ENCODE measurements around the gene BANP. TPM values are rescaled to one million over a fixed set of nuclear protein-coding genes. Genes with fewer than 3 reads are reported as not detected.
"Not testable (repeated sequence)": the region's sequence is repeated elsewhere in the genome, so short reads cannot be mapped to it uniquely, and the experiment has no call there.

BANP gene
- total RNA-seq, 4 donors from 2014 or later: 18.9 to 33.6 (median 28.2) TPM

GRCh38 chr16:88108762-88109161 lies 157.5 kb downstream of the BANP start:
- no peak for DNase-seq (ENCODE audit: extremely low spot score)
- WGBS: 92% methylated on average over 5 of the region's 12 CpGs
- no peak overlapping the region for H3K27ac ChIP-seq (replicated peaks in 1 of 4)
- H3K9me3 ChIP-seq: no peaks in the 10 kb centered on the region
- peaks cover 0 to 5% (median 0%) of the 10 kb centered on the region in 4 donors for H3K27me3 ChIP-seq
- intact Hi-C loops (cut with DNase I): no loop called here
- no peak overlapping the region for H3K4me3 ChIP-seq
- peaks cover 0 to 6% (median 3%) of the 10 kb centered on the region in 4 donors for H3K4me1 ChIP-seq
- H3K36me3 ChIP-seq: no peaks in the 10 kb centered on the region
- TF ChIP-seq POLR2A (IDR thresholded peaks at IDR 0.05; ENCODE audit: low read depth) (no peak), POLR2AphosphoS5 (IDR thresholded peaks at IDR 0.05) (no peak), EP300 (IDR thresholded peaks at IDR 0.05) (no peak), CTCF (IDR thresholded peaks at IDR 0.05) (no peak)

- H3K4me3 ChIP-seq; intact Hi-C loops (cut with DNase I): not testable (repeated sequence)
Observed at GRCh38 chr16:88109726-88110621, 158.7 kb downstream of the BANP start.

GRCh38 chr16:88110875-88111494 lies 159.8 kb downstream of the BANP start:
- H3K36me3 ChIP-seq; H3K9me3 ChIP-seq; H3K4me3 ChIP-seq; intact Hi-C loops (cut with DNase I); H3K4me1 ChIP-seq; H3K27ac ChIP-seq (replicated peaks in 1 of 4); DNase-seq (ENCODE audit: extremely low spot score): not testable (repeated sequence)
- WGBS: 70% methylated on average over 7 of the region's 21 CpGs
- H3K27me3 ChIP-seq: peaks cover 0 to 23% (median 0%) of the 10 kb centered on the region in 4 donors

More at GRCh38 chr16:88109726-88110621, 158.7 kb downstream of the BANP start:
- not testable (repeated sequence) for H3K27ac ChIP-seq (replicated peaks in 1 of 4); DNase-seq (ENCODE audit: extremely low spot score); H3K9me3 ChIP-seq; H3K36me3 ChIP-seq; H3K4me1 ChIP-seq
- H3K27me3 ChIP-seq: peaks cover 0 to 15% (median 0%) of the 10 kb centered on the region in 4 donors
- WGBS: 73% methylated on average over 17 of the region's 28 CpGs

DNA sequence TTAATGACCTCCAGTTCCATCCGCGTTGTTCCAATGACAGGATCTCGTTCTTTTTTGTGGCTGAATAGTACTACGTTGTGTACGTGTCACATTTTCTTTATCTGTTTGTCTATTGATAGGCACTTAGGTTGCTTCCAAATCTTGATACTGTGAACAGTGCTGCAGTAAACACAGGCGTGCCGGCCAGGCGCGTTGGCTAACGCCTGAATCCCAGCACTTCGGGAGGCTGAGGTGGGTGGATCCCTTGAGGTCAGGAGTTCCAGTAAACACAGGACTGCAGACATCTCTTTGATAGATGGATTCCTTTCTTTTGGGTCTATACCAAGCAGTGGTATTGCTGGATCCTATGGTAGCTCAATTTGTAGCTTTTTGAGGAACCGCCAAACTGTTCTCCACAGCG lies 160.7 kb downstream of the BANP start:
- H3K27ac ChIP-seq (replicated peaks in 1 of 4); H3K9me3 ChIP-seq; intact Hi-C loops (cut with DNase I); H3K4me1 ChIP-seq; H3K36me3 ChIP-seq; DNase-seq (ENCODE audit: extremely low spot score); H3K4me3 ChIP-seq: not testable (repeated sequence)
- WGBS: 84% methylated on average over 13 of the region's 13 CpGs
- peaks cover 0 to 33% (median 0%) of the 10 kb centered on the region in 4 donors for H3K27me3 ChIP-seq

DNA sequence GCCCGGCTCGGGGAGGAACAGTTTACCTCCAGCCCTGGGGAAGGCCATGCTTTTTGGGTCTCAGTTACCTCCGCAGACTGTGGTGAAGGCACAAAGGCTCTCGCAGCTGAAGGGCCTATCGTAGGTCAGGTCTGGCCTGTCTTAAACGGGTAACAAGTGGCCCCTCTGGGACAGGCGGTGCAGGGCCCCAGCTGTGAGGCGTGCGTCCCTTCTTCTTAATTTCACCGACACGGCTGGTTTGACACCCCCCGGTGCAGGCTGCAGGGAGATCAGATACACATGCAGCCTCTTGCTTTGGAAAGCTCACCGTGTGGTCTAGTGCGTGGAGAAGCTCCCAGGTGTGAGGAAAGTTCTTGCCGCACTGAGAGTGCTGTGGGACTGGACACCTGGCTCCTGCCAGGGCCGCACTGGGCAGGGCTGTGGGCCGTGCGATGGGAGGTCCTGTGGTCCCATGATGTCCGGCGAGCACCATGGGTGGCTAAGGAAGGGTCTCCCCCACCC lies 162.4 kb downstream of the BANP start:
- H3K27ac ChIP-seq (replicated peaks in 1 of 4): no peak overlapping the region
- TF ChIP-seq POLR2AphosphoS5 (IDR thresholded peaks at IDR 0.05): no peak
- no peak for TF ChIP-seq POLR2A (IDR thresholded peaks at IDR 0.05; ENCODE audit: low read depth)
- TF ChIP-seq EP300 (IDR thresholded peaks at IDR 0.05): no peak
- no peak for TF ChIP-seq CTCF (IDR thresholded peaks at IDR 0.05)
- no peak overlapping the region for H3K4me3 ChIP-seq
- WGBS: 92% methylated on average over 8 of the region's 20 CpGs
- no peaks in the 10 kb centered on the region for H3K9me3 ChIP-seq
- no peak for DNase-seq (ENCODE audit: extremely low spot score)
- no peaks in the 10 kb centered on the region for H3K36me3 ChIP-seq
- peaks cover 0 to 37% (median 0%) of the 10 kb centered on the region in 4 donors for H3K27me3 ChIP-seq
- intact Hi-C loops (cut with DNase I): no loop called here
- peaks cover 0 to 9% (median 5%) of the 10 kb centered on the region in 4 donors for H3K4me1 ChIP-seq

DNA sequence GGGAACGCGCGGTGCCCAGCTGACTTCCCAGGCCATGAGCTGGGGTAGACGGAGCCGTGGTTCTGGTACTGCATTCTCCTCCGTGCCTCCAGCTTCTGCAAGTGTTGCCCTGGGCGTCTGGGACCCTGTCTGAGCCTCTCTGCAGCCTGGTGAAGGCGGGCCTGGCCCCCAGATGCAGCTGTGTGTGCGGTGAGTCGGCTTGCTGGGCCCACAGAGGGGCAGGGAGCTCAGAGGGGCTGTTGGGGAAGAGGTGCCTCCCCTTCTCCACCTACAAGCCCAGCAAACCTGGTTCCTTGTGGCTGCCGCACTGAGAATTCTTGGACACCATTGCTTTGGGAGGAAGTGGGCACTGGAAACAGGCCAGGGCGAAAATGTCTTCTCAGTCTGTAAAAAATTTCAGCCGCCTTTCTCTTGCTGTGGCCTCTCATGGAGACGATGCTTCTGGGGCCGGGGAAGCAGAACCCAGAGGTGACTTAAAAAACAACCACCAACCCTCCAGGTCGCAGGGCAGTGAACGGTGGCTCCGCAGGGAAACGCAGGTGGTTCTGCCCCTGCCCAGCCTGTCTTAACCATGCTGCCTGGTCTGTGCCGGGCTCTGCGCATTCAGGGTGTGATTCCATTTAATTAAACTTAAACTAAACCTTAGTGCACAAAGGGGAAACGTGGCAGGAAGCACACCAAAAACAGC lies 163.5 kb downstream of the BANP start:
- intact Hi-C loops (cut with DNase I); H3K36me3 ChIP-seq; H3K4me3 ChIP-seq; H3K27ac ChIP-seq (replicated peaks in 1 of 4); H3K9me3 ChIP-seq; DNase-seq (ENCODE audit: extremely low spot score): not testable (repeated sequence)
- Histone ChIP-seq H3K4me1 (peaks cover 0 to 10% (median 7%) of the 10 kb centered on the region in 4 donors), H3K27me3 (peaks cover 0 to 43% (median 0%) of the 10 kb centered on the region in 4 donors)
- WGBS: 78% methylated on average over 18 of the region's 22 CpGs

All from esophagus muscularis mucosa (tissue), 4 donors.